GM19455 (cell line): ENCODE data around the gene JARID2.

ENCODE experiments used
- ATAC-seq: cut with Tn5 transposase; IDR thresholded peaks from one replicate; pipeline ENCODE4 v1.9.1; 2021; ENCODE audit not compliant: unreplicated experiment

JARID2 gene

GRCh38 chr6:15246666-15247499 is 1.0 kb downstream of the JARID2 start:
- no peak for ATAC-seq

- peak; percentile 6 for ATAC-seq
Measured at GRCh38 chr6:15247500-15248450, 1.9 kb downstream of the JARID2 start.

GRCh38 chr6:15248451-15249370 is 2.8 kb downstream of the JARID2 start:
- peak; percentile 34 for ATAC-seq

GRCh38 chr6:15249371-15250019 is 3.6 kb downstream of the JARID2 start:
- ATAC-seq: no peak

- no peak for ATAC-seq
Measured at GRCh38 chr6:15250187-15251168, 4.6 kb downstream of the JARID2 start.

- no peak for ATAC-seq
Measured at GRCh38 chr6:15252195-15252594, 6.3 kb downstream of the JARID2 start.

GRCh38 chr6:15253203-15254022 is 7.5 kb downstream of the JARID2 start:
- ATAC-seq: no peak

- ATAC-seq: no peak
Measured at GRCh38 chr6:15254070-15254975, 8.5 kb downstream of the JARID2 start.

GRCh38 chr6:15255481-15255880 is 9.6 kb downstream of the JARID2 start:
- peak; percentile 68 for ATAC-seq

GRCh38 chr6:15255909-15256395 is 10.1 kb downstream of the JARID2 start:
- ATAC-seq: no peak

GRCh38 chr6:15256538-15257271 is 10.8 kb downstream of the JARID2 start:
- no peak for ATAC-seq

GRCh38 chr6:15257357-15258132 is 11.7 kb downstream of the JARID2 start:
- ATAC-seq: no peak

- ATAC-seq: no peak
Measured at GRCh38 chr6:15259766-15260098, 13.9 kb downstream of the JARID2 start.

- ATAC-seq: no peak
Measured at GRCh38 chr6:15260099-15260821, 14.4 kb downstream of the JARID2 start.

GRCh38 chr6:15263780-15264374 is 18.0 kb downstream of the JARID2 start:
- ATAC-seq: no peak
